ENCODE results near the gene GRB7. TPM values are rescaled to one million over a fixed set of nuclear protein-coding genes. Genes with fewer than 3 reads are reported as not detected.
"Not testable (repeated sequence)": the region's sequence is repeated elsewhere in the genome, so short reads cannot be mapped to it uniquely, and the experiment has no call there.

Gene GRB7
- total RNA-seq (1 to 10 TPM in 3 of 4 donors, under 1 TPM in 1; 0.39 to 2.7 (median 1.6) TPM), polyA plus RNA-seq (0.70 TPM)
- long read RNA-seq, donor 1, partial matches to known transcripts: 0 of 4 reads
- long read RNA-seq, donor 1, other reads (novel, unspliced or antisense): 4 of 4 reads
- long read RNA-seq, donor 2, partial matches to known transcripts: 0 of 1 reads
- long read RNA-seq, donor 2, other reads (novel, unspliced or antisense): 0 of 1 reads
- long read RNA-seq, donor 3, partial matches to known transcripts: 0 of 7 reads
- long read RNA-seq, donor 3, other reads (novel, unspliced or antisense): 6 of 7 reads
- long read RNA-seq, donor 4, partial matches to known transcripts: 0 of 2 reads
- long read RNA-seq, donor 4, other reads (novel, unspliced or antisense): 1 of 2 reads

- DNase-seq: peak in 1 of 3 donors; percentile 73
- Histone ChIP-seq H3K27me3 (ENCODE audit: control insufficient read depth, insufficient read depth) (no peaks in the 10 kb centered on the region), H3K4me3 (ENCODE audit: low read length) (peak within 1 kb of the TSS; percentile 8), H3K27ac (ENCODE audit: low read length) (no peak within 1 kb of the TSS), H3K4me1 (ENCODE audit: control insufficient read depth, insufficient read depth, low read length) (no peaks in the 10 kb centered on the region), H3K9me3 (ENCODE audit: control insufficient read depth, low read length) (no peaks in the 10 kb centered on the region)
- intact Hi-C loops (cut with DNase I): no loop called here
- ATAC-seq: peak; percentile 39 to 43
- WGBS: 11% methylated on average over 34 of the region's 34 CpGs
Measured at GRCh38 chr17:39737760-39738567, at the start of gene GRB7. GRB7 (plus strand) TSS chr17:39737938; CDS start chr17:39742302, 4,364 bp downstream.

- Histone ChIP-seq H3K27me3 (ENCODE audit: control insufficient read depth, insufficient read depth) (no peaks in the 10 kb centered on the region), H3K9me3 (ENCODE audit: control insufficient read depth, low read length) (no peaks in the 10 kb centered on the region), H3K4me3 (ENCODE audit: low read length) (peak overlapping the region; percentile 96), H3K4me1 (ENCODE audit: control insufficient read depth, insufficient read depth, low read length) (no peaks in the 10 kb centered on the region), H3K27ac (ENCODE audit: low read length) (peak overlapping the region; percentile 100)
- no peak for DNase-seq
- intact Hi-C loops (cut with DNase I): no loop called here
- ATAC-seq: peak in 1 of 2 donors; percentile 4
- 11% methylated on average over 6 of the region's 6 CpGs for WGBS
Measured at GRCh38 chr17:39688475-39688835, 49.3 kb upstream of the GRB7 start.

GRCh38 chr17:39688945-39689344 lies 48.8 kb upstream of the GRB7 start:
- H3K27me3 ChIP-seq (ENCODE audit: control insufficient read depth, insufficient read depth): no peaks in the 10 kb centered on the region
- no peak for ATAC-seq
- H3K27ac ChIP-seq (ENCODE audit: low read length): no peak overlapping the region
- H3K4me3 ChIP-seq (ENCODE audit: low read length): no peak overlapping the region
- no peaks in the 10 kb centered on the region for H3K4me1 ChIP-seq (ENCODE audit: control insufficient read depth, insufficient read depth, low read length)
- H3K9me3 ChIP-seq (ENCODE audit: control insufficient read depth, low read length): no peaks in the 10 kb centered on the region
- intact Hi-C loops (cut with DNase I): no loop called here
- 42% methylated on average over 3 of the region's 3 CpGs for WGBS
- no peak for DNase-seq

GRCh38 chr17:39694593-39694992 lies 43.1 kb upstream of the GRB7 start:
- ATAC-seq: no peak
- Histone ChIP-seq H3K4me1 (ENCODE audit: control insufficient read depth, insufficient read depth, low read length) (no peaks in the 10 kb centered on the region), H3K27ac (ENCODE audit: low read length) (no peak overlapping the region), H3K4me3 (ENCODE audit: low read length) (no peak overlapping the region), H3K27me3 (ENCODE audit: control insufficient read depth, insufficient read depth) (no peaks in the 10 kb centered on the region), H3K9me3 (ENCODE audit: control insufficient read depth, low read length) (no peaks in the 10 kb centered on the region)
- intact Hi-C loops (cut with DNase I): no loop called here
- WGBS: 84% methylated on average over 5 of the region's 5 CpGs
- no peak for DNase-seq

GRCh38 chr17:39695089-39695474 lies 42.7 kb upstream of the GRB7 start:
- no peak for ATAC-seq

GRCh38 chr17:39696731-39697130 lies 41.0 kb upstream of the GRB7 start:
- Histone ChIP-seq H3K9me3 (ENCODE audit: control insufficient read depth, low read length) (no peaks in the 10 kb centered on the region), H3K4me3 (ENCODE audit: low read length) (no peak overlapping the region), H3K27ac (ENCODE audit: low read length) (no peak overlapping the region), H3K27me3 (ENCODE audit: control insufficient read depth, insufficient read depth) (no peaks in the 10 kb centered on the region), H3K4me1 (ENCODE audit: control insufficient read depth, insufficient read depth, low read length) (peaks cover 1% of the 10 kb centered on the region)
- ATAC-seq (no peak), DNase-seq (no peak)
- intact Hi-C loops (cut with DNase I): no loop called here
- WGBS: 86% methylated on average over 6 of the region's 6 CpGs

More at GRCh38 chr17:39695089-39695474, 42.7 kb upstream of the GRB7 start:
- Histone ChIP-seq H3K9me3 (ENCODE audit: control insufficient read depth, low read length) (no peaks in the 10 kb centered on the region), H3K27ac (ENCODE audit: low read length) (no peak overlapping the region), H3K4me3 (ENCODE audit: low read length) (no peak overlapping the region), H3K4me1 (ENCODE audit: control insufficient read depth, insufficient read depth, low read length) (no peaks in the 10 kb centered on the region), H3K27me3 (ENCODE audit: control insufficient read depth, insufficient read depth) (no peaks in the 10 kb centered on the region)
- no peak for DNase-seq
- intact Hi-C loops (cut with DNase I): no loop called here
- 74% methylated on average over 2 of the region's 2 CpGs for WGBS

DNA sequence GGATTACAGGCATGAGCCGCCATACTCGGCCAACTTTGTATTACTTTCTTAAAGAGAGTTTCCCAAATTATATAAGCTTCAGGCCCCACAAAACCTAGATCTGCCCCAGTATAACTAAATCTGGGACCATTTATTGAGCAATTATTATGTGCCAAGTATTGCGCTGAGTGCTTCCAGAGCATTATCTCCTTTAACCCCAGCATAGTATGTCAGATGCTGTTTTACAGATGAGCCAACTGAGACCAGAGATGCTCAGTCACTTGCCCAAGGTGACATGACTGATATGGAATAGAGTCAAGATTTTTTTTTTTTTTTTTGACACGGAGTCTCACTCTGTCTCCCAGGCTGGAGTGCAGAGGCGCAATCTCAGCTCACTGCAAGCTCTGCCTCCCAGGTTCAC lies 39.8 kb upstream of the GRB7 start:
- no peak overlapping the region for H3K27ac ChIP-seq (ENCODE audit: low read length)
- DNase-seq: no peak
- H3K27me3 ChIP-seq (ENCODE audit: control insufficient read depth, insufficient read depth): no peaks in the 10 kb centered on the region
- intact Hi-C loops (cut with DNase I): no loop called here
- no peak for ATAC-seq
- no peak overlapping the region for H3K4me3 ChIP-seq (ENCODE audit: low read length)
- WGBS: 95% methylated on average over 5 of the region's 5 CpGs
- H3K9me3 ChIP-seq (ENCODE audit: control insufficient read depth, low read length): no peaks in the 10 kb centered on the region
- peaks cover 3% of the 10 kb centered on the region for H3K4me1 ChIP-seq (ENCODE audit: control insufficient read depth, insufficient read depth, low read length)

DNA sequence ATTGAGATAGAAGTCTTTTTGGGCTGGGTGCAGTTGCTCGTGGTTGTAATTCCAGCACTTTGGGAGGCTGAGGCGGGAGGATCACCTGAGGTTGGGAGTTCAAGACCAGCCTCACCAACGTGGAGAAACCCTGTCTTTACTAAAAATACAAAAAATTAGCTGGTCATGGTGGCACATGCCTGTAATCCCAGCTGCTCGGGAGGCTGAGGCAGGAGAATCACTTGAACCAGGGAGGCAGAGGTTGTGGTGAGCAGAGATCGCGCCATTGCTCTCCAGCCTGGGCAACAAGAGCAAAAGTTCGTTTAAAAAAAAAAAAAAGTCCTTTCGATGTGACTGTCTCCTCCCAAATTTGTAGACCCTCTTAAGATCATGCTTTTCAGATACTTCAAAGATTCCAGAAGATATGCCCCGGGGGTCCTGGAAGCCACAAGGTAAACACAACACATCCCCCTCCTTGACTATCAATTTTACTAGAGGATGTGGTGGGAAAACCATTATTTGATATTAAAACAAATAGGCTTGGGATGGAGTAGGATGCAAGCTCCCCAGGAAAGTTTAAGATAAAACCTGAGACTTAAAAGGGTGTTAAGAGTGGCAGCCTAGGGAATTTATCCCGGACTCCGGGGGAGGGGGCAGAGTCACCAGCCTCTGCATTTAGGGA lies 38.5 kb upstream of the GRB7 start:
- H3K9me3 ChIP-seq (ENCODE audit: control insufficient read depth, low read length); ATAC-seq; H3K27me3 ChIP-seq (ENCODE audit: control insufficient read depth, insufficient read depth); intact Hi-C loops (cut with DNase I); H3K4me1 ChIP-seq (ENCODE audit: control insufficient read depth, insufficient read depth, low read length); DNase-seq: not testable (repeated sequence)
- Histone ChIP-seq H3K27ac (ENCODE audit: low read length) (peak overlapping the region; percentile 73), H3K4me3 (ENCODE audit: low read length) (peak overlapping the region; percentile 91)
- WGBS: 47% methylated on average over 11 of the region's 11 CpGs

- peak within 1 kb of the TSS; percentile 73 for H3K27ac ChIP-seq (ENCODE audit: low read length)
- no peaks in the 10 kb centered on the region for H3K27me3 ChIP-seq (ENCODE audit: control insufficient read depth, insufficient read depth)
- intact Hi-C loops (cut with DNase I): loop anchor here in 1 of 4 donors (10.0 kb wide), 1 partner anchor 55 kb away; no protein-coding TSS in a partner anchor
- H3K4me1 ChIP-seq (ENCODE audit: control insufficient read depth, insufficient read depth, low read length): peaks cover 5% of the 10 kb centered on the region
- peak within 1 kb of the TSS; percentile 91 for H3K4me3 ChIP-seq (ENCODE audit: low read length)
- 3% methylated on average over 20 of the region's 20 CpGs for WGBS
- DNase-seq: peak; percentile 77 to 90 (median 89)
- peak; percentile 89 to 90 for ATAC-seq
- no peaks in the 10 kb centered on the region for H3K9me3 ChIP-seq (ENCODE audit: control insufficient read depth, low read length)
Measured at GRCh38 chr17:39699818-39700147, 38.0 kb upstream of the GRB7 start, which contains the start of gene ERBB2. ERBB2 (plus strand) TSS chr17:39700064; CDS start chr17:39700239, 175 bp downstream.

- peak; percentile 29 to 74 (median 71) for DNase-seq
- intact Hi-C loops (cut with DNase I): loop anchor here in 1 of 4 donors (10.0 kb wide), 1 partner anchor 56 kb away; no protein-coding TSS in a partner anchor
- peak overlapping the region; percentile 73 for H3K27ac ChIP-seq (ENCODE audit: low read length)
- ATAC-seq: peak; percentile 53 to 58
- H3K27me3 ChIP-seq (ENCODE audit: control insufficient read depth, insufficient read depth): no peaks in the 10 kb centered on the region
- no peaks in the 10 kb centered on the region for H3K9me3 ChIP-seq (ENCODE audit: control insufficient read depth, low read length)
- H3K4me3 ChIP-seq (ENCODE audit: low read length): peak overlapping the region; percentile 91
- 1% methylated on average over 57 of the region's 57 CpGs for WGBS
- H3K4me1 ChIP-seq (ENCODE audit: control insufficient read depth, insufficient read depth, low read length): peaks cover 9% of the 10 kb centered on the region
Measured at GRCh38 chr17:39700148-39700987, 37.4 kb upstream of the GRB7 start.
